ENCODE results near the gene DENND1A. TPM values are rescaled to one million over a fixed set of nuclear protein-coding genes. Genes with fewer than 3 reads are reported as not detected.
"Not testable (repeated sequence)": the region's sequence is repeated elsewhere in the genome, so short reads cannot be mapped to it uniquely, and the experiment has no call there.

DENND1A gene
- total RNA-seq, 1 donor from 2014 or later, result 14.9 TPM

- intact Hi-C loops (cut with micrococcal nuclease), result no loop called here
Observed at GRCh38 chr9:123438821-123439220, 491.1 kb downstream of the DENND1A start.

- intact Hi-C loops (cut with micrococcal nuclease), result no loop called here
Observed at GRCh38 chr9:123438321-123438720, 491.6 kb downstream of the DENND1A start.

DNA sequence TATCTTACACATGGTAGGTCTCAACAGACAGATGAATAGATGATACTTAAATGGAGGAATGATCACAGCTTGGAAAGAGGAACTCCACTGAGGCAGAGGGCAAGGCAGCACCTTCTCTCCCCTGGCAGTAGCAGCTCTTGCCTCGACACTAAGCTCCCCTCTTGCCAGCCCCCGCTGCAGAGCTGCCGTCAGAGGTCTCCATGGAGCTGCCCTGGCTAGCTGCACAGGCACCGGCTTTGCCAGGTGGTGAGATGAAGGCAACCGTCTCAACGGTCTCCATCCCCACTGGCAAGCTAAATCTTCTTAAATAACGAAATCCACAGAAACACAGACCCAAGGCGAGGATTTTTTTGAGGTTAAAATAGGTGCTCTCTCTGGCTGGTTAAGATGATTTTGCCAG lies 492.7 kb downstream of the DENND1A start:
- intact Hi-C loops (cut with micrococcal nuclease), result no loop called here

DNA sequence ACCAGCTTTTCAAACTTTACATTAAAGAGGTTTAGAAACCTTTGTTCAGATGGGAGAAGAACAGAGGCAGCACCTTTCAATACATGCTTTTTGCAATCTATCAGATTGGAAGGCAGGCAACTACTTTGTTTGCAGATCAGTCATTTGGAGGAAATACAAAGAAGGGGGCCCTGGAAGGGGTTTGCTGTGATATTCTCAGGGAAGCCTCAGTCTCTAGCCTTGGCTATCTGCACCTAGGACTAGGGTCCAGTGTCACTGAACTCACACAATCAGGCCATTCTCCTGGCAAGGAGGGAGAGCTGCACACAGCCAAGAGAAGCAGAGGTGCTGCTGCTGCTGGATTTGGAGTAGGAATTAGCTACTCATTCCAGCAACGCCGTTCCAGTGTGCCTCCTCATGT lies 494.5 kb downstream of the DENND1A start:
- intact Hi-C loops (cut with micrococcal nuclease), result no loop called here

DNA sequence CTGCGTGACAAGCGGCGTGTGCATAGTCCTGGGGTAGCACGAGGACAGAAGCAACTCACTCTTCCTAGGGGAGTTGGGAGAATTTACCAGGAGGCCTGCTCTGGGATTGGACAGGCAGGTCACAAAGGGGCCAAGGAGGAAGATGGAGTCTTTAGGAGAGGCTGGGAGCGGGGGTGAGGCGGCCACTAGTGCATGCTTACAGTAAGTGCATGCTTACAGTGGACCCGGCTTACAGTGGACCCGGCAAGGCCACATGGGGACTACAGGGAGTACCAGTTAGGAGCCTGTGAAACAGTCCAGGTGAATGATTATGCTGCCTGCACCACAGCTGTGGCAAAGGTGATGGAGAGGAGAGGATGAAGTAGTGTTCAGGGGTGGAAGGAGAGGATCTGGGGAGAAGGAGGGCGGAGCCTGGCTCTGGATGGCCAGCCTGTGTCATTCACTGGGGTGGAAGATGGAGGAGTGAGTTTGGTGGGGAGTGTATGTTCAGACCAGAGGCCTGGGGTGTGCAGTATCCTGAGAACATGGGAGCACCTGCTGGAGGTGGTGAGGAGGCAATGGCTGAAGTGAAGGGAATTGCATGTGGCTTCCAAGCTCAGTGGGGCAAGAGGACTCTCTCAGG lies 495.2 kb downstream of the DENND1A start:
- intact Hi-C loops (cut with micrococcal nuclease), result no loop called here

GRCh38 chr9:123432331-123433236 lies 497.3 kb downstream of the DENND1A start:
- intact Hi-C loops (cut with micrococcal nuclease), result no loop called here

- intact Hi-C loops (cut with micrococcal nuclease), result no loop called here
Observed at GRCh38 chr9:123431581-123431980, 498.3 kb downstream of the DENND1A start.

- intact Hi-C loops (cut with micrococcal nuclease), result not testable (repeated sequence)
Observed at GRCh38 chr9:123428450-123428849, 501.5 kb downstream of the DENND1A start.

- intact Hi-C loops (cut with micrococcal nuclease), result no loop called here
Observed at GRCh38 chr9:123426406-123426805, 503.5 kb downstream of the DENND1A start.

DNA sequence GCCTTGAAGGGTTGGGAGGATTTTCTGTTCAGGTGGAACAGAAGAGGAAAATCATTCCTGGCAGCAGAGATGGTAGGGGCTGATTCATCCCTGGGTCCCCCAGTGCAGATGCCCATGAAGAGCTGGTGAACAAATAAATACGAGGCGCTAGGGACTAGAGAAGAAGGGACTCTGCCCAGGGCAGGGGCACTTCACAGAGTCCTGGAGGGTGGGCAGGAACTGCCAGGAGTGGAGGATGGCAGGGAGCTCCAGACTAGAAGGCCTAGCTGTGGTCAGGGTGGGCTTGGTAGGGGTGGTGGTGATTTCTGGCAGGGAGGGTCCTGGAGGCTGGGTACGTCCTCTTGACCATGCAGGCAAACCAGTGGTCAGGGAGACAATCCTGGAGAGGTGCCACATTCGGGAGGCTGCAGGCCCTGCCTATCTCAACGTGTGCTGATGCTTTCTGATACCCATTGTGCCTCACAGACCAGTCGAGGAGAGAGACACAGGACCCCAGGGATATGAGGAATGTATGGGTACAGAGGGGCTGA lies 504.0 kb downstream of the DENND1A start:
- intact Hi-C loops (cut with micrococcal nuclease), result no loop called here

- intact Hi-C loops (cut with micrococcal nuclease), result no loop called here
Observed at GRCh38 chr9:123425261-123425821, 504.6 kb downstream of the DENND1A start.

GRCh38 chr9:123424552-123425225 lies 505.2 kb downstream of the DENND1A start:
- intact Hi-C loops (cut with micrococcal nuclease), result no loop called here

DNA sequence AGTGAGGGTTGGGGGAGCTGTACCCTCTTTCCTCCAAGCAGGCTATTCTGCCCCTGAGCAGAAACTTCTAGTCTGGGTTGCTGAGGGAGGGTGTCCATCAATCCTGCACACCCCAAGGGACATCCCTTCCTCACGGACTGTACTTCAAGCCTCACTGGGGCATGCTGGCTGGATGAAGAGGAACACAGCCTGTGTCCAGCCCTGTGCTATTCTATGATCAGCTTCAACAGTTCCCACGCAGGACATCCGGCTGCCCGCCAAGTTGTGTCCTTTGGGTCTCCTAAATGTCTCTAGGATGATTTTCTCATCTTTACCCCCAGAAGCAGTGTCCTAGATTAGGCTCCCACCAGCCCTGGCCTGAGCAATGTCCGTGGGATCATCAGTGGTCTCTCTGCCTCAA lies 505.8 kb downstream of the DENND1A start:
- intact Hi-C loops (cut with micrococcal nuclease), result no loop called here

GRCh38 chr9:123423311-123423640 lies 506.6 kb downstream of the DENND1A start:
- intact Hi-C loops (cut with micrococcal nuclease), result no loop called here

GRCh38 chr9:123422635-123423310 lies 507.2 kb downstream of the DENND1A start:
- intact Hi-C loops (cut with micrococcal nuclease), result no loop called here

DNA sequence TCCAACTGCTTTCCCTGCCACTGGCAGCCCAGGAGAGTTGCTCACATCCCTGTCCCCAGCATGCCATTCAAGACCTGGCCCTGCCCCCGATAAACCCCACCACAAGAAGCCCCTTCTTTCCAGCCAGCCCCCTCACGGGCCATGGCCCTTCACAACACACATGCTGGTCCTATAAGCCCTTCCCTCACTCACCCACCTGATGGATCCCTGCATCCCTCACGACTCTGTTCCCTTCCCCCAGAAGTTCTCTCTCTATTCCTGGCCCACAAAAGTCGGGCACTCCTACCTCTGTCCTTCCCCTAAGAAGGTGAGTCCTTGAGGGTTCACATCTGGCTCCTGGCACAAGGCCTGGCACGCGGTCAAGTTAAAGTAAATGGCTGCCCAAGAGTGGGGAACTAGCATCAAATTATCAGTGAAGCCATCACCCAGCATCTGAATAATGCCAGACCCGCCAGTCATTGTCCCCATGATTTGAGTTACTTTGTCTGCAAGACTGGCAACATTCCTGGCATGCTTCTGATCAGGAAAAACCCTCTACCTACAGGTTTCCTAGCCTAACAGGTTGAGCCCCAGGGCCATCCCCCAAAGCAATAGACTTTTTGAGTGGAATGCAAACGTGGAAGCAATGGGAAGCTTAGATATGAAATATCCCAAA lies 508.0 kb downstream of the DENND1A start:
- intact Hi-C loops (cut with micrococcal nuclease), result no loop called here

- intact Hi-C loops (cut with micrococcal nuclease), result no loop called here
Observed at GRCh38 chr9:123421186-123421585, 508.7 kb downstream of the DENND1A start.

DNA sequence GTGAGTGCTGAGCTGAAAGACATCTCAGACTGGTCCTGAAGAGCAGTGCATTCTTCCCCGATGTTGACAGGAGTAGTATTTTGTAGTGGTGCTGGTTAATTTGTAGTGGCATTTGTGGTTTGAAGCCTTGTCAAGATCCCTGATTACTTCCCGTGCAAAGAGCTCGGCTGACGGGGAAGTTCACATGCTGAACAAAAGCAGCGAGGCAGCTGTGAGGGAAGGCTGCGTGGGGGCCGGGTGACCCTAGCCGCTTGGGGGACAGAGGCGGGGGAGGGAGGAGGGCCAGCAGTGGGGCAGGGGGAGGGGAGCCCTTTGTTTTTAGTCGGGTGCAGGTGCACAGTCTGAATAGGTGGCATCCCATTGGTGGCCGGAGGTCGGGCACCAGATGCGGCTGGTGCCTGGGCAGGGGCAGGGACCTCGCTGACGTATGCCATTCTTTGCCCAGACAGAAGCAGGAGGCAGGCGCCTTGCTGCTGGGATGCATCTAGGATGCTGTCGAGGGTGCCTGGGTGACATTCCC lies 509.3 kb downstream of the DENND1A start:
- intact Hi-C loops (cut with micrococcal nuclease), result no loop called here

DNA sequence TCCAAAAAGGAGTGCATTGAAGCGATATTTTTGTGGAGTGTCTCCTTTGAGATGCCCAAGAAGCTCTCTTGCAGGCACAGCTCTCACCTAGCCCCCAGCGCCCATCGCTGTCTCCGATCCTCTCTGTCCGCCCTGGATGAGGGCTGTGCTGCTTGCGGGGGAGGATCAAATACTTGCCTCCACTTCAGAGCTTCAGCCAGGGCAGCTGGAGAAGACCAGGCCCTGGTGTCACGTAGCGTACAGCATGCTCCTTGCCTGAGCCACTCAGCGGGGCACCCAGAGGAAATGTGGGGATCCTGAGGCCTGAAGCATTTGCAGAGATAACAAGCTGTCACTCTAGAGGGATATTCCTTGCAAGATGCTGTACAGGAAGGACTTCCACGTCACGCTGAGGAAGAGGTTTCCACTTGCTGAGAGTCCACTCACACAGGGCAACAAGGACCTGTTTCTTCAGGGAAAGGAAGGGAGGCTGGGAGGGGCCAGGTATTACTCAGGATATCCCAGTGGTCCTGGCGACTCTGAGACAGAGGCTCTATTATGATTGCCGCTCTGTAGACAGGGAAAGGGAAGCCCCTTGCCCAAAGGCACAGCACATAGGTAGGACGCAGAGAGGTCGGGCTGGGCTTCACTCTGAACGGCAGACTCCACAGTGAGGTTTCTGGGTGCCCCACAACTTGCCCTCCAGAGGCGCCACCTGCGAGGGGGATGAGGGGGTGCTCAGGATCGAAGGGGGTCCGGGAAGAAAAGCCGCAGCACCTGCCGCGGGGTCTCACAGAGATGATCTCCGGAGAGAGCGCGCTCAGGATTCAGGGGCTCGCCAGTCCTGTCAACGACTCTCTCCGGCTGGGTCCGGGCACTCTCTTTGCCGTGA lies 510.0 kb downstream of the DENND1A start:
- intact Hi-C loops (cut with micrococcal nuclease), result no loop called here
